ENCODE results near the gene HS3ST5. TPM values are rescaled to one million over a fixed set of nuclear protein-coding genes. Genes with fewer than 3 reads are reported as not detected.

Gene HS3ST5
- total RNA-seq, 2 donors from 2014 or later = 0.31 to 2.0 TPM

- no peak overlapping the region for H3K27ac Mint-ChIP-seq
- no peak for TF ChIP-seq CTCF (conservative IDR thresholded peaks at IDR 0.05)
- H3K4me1 ChIP-seq (ENCODE audit: control insufficient read depth, insufficient read depth, low read length) = no peaks in the 10 kb centered on the region
- 100% methylated on average over 1 of the region's 2 CpGs; no CpG with 5 or more reads in 1 of the 2 experiments for WGBS, 2 experiments (ENCODE audit: insufficient coverage in 1 of 2, insufficient read length in 1 of 2)
- no peaks in the 10 kb centered on the region for H3K9me3 Mint-ChIP-seq
- H3K27me3 ChIP-seq (ENCODE audit: control insufficient read depth, insufficient read depth, low read length, poor library complexity, severe bottlenecking) = no peaks in the 10 kb centered on the region
- no peaks in the 10 kb centered on the region for H3K36me3 ChIP-seq (ENCODE audit: control insufficient read depth, insufficient read depth, low read length)
- H3K36me3 Mint-ChIP-seq (ENCODE audit: low read depth) = no peaks in the 10 kb centered on the region
- H3K27ac ChIP-seq (ENCODE audit: low read depth, low read length) = no peak overlapping the region
- H3K4me1 Mint-ChIP-seq = no peaks in the 10 kb centered on the region
- no peaks in the 10 kb centered on the region for H3K27me3 Mint-ChIP-seq (ENCODE audit: insufficient read depth)
- H3K9ac ChIP-seq (ENCODE audit: extremely low read depth, low read length, poor library complexity, severe bottlenecking) = no peak overlapping the region
- no peak for DNase-seq
- no peak overlapping the region for H3K4me3 ChIP-seq (ENCODE audit: low read length)
- no peaks in the 10 kb centered on the region for H3K9me3 ChIP-seq (ENCODE audit: control insufficient read depth, low read length)
- no peak overlapping the region for H3K4me3 Mint-ChIP-seq
Observed at GRCh38 chr6:114158838-114159694, 183.8 kb downstream of the HS3ST5 start.

- H3K27ac ChIP-seq (ENCODE audit: low read depth, low read length) = no peak overlapping the region
- TF ChIP-seq CTCF (conservative IDR thresholded peaks at IDR 0.05) = no peak
- no peak overlapping the region for H3K9ac ChIP-seq (ENCODE audit: extremely low read depth, low read length, poor library complexity, severe bottlenecking)
- Mint-ChIP-seq H3K36me3 (ENCODE audit: low read depth) (no peaks in the 10 kb centered on the region), H3K9me3 (no peaks in the 10 kb centered on the region), H3K27ac (no peak overlapping the region), H3K27me3 (ENCODE audit: insufficient read depth) (no peaks in the 10 kb centered on the region), H3K4me3 (no peak overlapping the region), H3K4me1 (no peaks in the 10 kb centered on the region)
- WGBS, 2 experiments (ENCODE audit: insufficient coverage in 1 of 2, insufficient read length in 1 of 2) = no CpG with 5 or more reads among the region's 1 CpG
- no peaks in the 10 kb centered on the region for H3K27me3 ChIP-seq (ENCODE audit: control insufficient read depth, insufficient read depth, low read length, poor library complexity, severe bottlenecking)
- no peaks in the 10 kb centered on the region for H3K9me3 ChIP-seq (ENCODE audit: control insufficient read depth, low read length)
- H3K36me3 ChIP-seq (ENCODE audit: control insufficient read depth, insufficient read depth, low read length) = no peaks in the 10 kb centered on the region
- DNase-seq = no peak
- no peak overlapping the region for H3K4me3 ChIP-seq (ENCODE audit: low read length)
- H3K4me1 ChIP-seq (ENCODE audit: control insufficient read depth, insufficient read depth, low read length) = no peaks in the 10 kb centered on the region
Observed at GRCh38 chr6:114158411-114158810, 184.4 kb downstream of the HS3ST5 start.

GRCh38 chr6:114157848-114158247 is 185.0 kb downstream of the HS3ST5 start:
- no peak for DNase-seq
- WGBS, 2 experiments (ENCODE audit: insufficient coverage in 1 of 2, insufficient read length in 1 of 2) = 90 to 92% methylated on average over 2 of the region's 2 CpGs
- Mint-ChIP-seq H3K27ac (no peak overlapping the region), H3K27me3 (ENCODE audit: insufficient read depth) (no peaks in the 10 kb centered on the region), H3K9me3 (no peaks in the 10 kb centered on the region), H3K4me3 (no peak overlapping the region), H3K36me3 (ENCODE audit: low read depth) (no peaks in the 10 kb centered on the region), H3K4me1 (no peaks in the 10 kb centered on the region)
- Histone ChIP-seq H3K9me3 (ENCODE audit: control insufficient read depth, low read length) (no peaks in the 10 kb centered on the region), H3K4me3 (ENCODE audit: low read length) (no peak overlapping the region), H3K36me3 (ENCODE audit: control insufficient read depth, insufficient read depth, low read length) (no peaks in the 10 kb centered on the region), H3K4me1 (ENCODE audit: control insufficient read depth, insufficient read depth, low read length) (no peaks in the 10 kb centered on the region), H3K27me3 (ENCODE audit: control insufficient read depth, insufficient read depth, low read length, poor library complexity, severe bottlenecking) (no peaks in the 10 kb centered on the region), H3K9ac (ENCODE audit: extremely low read depth, low read length, poor library complexity, severe bottlenecking) (no peak overlapping the region), H3K27ac (ENCODE audit: low read depth, low read length) (no peak overlapping the region)
- no peak for TF ChIP-seq CTCF (conservative IDR thresholded peaks at IDR 0.05)

Data from endodermal cell (in vitro differentiated cells).